DMS53 treated with DMSO at 0.1 percent for 48 hours (cell line): ENCODE results near the gene CTNS.

Source experiments
- DNase-seq: peaks from one replicate; lab custom pipeline; 2025; ENCODE audit not compliant: unreplicated experiment; lab: John Stamatoyannopoulos, UW

CTNS gene

DNA sequence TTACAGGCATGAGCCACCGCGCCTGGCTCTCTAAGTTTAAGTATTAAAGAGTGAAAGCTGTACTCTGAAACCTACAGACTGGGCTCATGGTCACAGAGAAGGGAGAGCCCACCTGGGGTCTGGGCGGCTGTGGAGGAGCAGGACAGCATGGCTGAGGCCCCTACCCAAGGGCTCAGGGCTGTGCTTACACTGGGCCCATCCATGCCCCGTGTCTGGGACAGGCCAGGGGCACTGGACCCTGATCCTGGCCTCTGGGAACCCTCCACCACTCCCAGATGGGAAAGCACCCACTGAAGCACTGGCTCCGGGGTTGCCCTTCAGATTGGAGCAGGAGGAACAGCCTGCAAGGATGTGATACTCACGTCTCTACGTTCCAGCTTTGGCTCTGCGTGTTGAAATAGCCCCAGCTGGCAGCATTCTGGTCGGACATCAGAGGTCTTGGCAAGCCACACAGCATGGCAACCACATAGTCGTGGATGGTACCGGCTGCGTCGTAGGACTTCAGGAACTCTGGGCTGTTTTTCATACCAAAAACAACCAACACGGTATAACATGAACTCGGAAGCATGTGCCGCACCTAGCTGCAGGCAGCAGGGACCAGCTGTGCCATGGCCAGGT lies 13.5 kb upstream of the CTNS start:
- DNase-seq, result no peak

DNA sequence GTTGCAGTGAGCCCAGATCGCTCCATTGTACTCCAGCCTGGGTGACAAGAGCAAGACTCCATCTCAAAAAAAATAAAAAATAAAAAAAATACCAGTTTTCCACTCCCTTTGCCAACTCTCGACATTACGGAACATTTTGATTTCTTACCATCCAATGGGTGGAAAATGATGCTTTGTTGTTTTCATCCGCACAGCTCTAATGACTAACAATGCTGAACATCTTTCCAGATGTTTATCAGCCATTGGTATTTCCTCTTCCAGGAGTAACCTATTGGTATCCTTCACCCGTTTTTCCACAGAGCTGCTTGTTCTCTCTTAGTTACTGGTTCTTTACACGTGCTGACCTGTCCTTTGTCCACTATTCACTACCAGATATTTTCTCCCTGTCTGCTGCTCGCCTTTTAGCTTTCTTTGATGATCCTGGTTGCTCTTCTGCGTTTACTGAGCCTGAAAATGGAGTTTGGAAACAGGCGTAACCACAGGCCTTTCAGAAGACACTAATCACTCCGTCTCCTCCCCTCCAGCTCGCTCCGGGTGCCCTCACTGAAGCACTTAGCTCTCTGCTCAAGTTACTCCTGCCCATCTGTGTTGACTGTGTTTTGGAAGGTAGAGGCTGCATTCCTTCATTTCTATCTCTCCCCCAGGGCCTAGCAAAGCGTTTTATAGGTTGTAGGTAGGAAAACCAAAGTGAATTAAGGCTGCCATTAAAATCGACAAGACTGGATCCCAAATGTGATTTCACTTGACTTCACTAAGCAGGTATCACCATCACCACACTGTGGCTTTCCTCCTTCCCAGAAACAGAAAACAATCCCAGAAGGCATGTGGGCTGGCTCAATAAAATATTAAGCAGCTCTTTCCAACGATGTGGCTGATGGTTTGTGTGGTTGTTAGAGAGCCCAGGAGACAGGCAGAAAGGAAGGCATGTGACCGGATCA lies 9.5 kb upstream of the CTNS start:
- no peak for DNase-seq

- DNase-seq, result no peak
Measured at GRCh38 chr17:3627769-3628167, 8.8 kb upstream of the CTNS start.

GRCh38 chr17:3630781-3631180 lies 5.8 kb upstream of the CTNS start:
- no peak for DNase-seq

GRCh38 chr17:3632287-3632686 lies 4.3 kb upstream of the CTNS start:
- DNase-seq, result no peak

GRCh38 chr17:3635474-3636153 lies 946 bp upstream of the CTNS start:
- no peak for DNase-seq

GRCh38 chr17:3636908-3637373 lies 381 bp downstream of the CTNS start:
- no peak for DNase-seq

- no peak for DNase-seq
Measured at GRCh38 chr17:3639981-3640596, 3.5 kb downstream of the CTNS start.

GRCh38 chr17:3641014-3641413 lies 4.5 kb downstream of the CTNS start:
- no peak for DNase-seq

- no peak for DNase-seq
Measured at GRCh38 chr17:3641717-3642486, 5.3 kb downstream of the CTNS start.

GRCh38 chr17:3643889-3644349 lies 7.4 kb downstream of the CTNS start:
- no peak for DNase-seq

DNA sequence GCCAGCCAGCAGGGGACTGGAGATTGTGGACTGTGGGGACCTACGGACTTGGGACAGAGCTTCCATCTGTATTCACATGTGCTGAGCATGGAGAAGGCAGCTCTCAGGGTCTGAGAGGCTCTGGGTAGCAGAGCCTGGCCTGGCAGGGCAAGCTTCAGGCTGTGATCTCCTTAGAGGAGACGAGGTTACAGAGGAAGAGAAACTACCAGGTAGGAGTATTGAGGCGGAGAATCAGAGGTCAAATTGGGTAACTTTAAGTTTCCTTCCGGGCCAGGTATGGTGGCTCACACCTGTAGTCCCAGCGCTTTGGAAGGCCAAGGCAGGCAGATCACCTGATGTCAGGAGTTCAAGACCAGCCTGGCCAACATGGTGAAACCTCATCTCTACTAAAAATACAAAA lies 8.8 kb downstream of the CTNS start:
- no peak for DNase-seq

DNA sequence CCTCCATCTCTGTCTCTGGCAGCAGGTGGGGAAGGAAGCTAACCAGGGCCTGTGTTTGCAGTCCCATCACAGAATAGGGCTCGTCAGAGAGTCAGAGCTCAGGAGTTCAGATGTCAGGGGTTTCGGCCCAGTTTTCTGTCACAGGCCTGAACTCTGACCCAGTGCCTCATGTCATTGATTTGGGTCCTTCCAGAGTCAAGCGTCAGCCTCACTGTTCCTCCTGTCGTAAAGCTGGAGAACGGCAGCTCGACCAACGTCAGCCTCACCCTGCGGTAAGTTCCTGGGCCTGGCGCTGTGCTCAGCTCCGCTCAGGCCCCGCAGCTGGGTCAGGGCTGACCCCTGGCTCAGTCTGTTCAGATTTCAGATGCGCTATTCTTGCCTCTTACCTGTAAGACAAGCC lies 10.7 kb downstream of the CTNS start:
- no peak for DNase-seq

DNA sequence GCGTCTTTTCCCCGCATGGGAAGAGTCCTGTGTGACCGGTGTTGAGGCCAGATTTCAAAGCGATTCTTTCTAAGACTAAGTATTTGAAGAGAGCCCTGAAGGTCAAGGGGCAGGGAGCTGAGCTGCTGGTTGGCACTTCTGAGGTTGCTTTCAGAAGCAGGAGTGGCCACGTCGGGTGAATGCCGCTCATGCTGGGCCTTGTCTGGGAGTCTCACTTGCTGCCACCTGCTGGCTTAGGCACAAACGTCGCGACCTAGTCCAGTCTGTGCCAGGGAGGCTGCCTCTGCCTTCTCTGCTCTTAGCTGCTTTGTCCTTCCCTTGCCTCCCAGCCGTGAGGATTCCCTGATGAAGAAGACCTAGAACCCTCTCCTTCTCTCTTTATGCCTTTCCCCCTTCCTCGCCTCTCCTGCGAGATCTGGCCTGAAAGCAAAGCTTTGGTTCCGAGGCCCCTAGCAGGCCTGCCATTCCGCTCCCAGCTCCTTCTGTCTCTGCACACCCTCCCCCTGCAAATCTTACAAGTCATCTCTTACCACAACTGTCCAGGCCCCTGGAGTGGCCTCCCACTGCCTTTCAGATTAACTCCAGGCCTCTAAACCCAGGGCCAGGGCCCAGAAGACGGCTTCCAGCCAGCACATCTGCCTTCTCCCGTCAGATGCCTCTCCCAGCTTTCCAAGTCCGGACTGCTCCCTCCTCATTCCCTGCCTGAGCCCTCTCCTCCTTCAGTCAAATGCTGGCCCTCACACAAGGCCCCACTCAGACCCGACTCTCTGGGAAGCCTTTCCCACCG lies 11.4 kb downstream of the CTNS start:
- peak; percentile 20 for DNase-seq

GRCh38 chr17:3655766-3656165 lies 19.2 kb downstream of the CTNS start:
- DNase-seq, result no peak

GRCh38 chr17:3656353-3656752 lies 19.8 kb downstream of the CTNS start:
- no peak for DNase-seq

GRCh38 chr17:3656755-3657587 lies 20.4 kb downstream of the CTNS start:
- DNase-seq, result no peak

- no peak for DNase-seq
Measured at GRCh38 chr17:3657588-3657869, 21.0 kb downstream of the CTNS start.
